ENCODE measurements around the gene PGPEP1.
"Not testable (repeated sequence)": the region's sequence is repeated elsewhere in the genome, so short reads cannot be mapped to it uniquely, and the experiment has no call there.

The PGPEP1 gene

GRCh38 chr19:18396471-18397241 lies 56.3 kb downstream of the PGPEP1 start:
- Histone ChIP-seq H3K4me1 (ENCODE audit: control insufficient read depth, insufficient read depth, low read length) (peaks cover 6% of the 10 kb centered on the region; the same call in 1 of the 2 replicates), H3K9me3 (ENCODE audit: control insufficient read depth, insufficient read depth, low read depth, low read length) (no peaks in the 10 kb centered on the region), H3K36me3 (ENCODE audit: control insufficient read depth, insufficient read depth, low read length) (no peaks in the 10 kb centered on the region), H3K27me3 (ENCODE audit: control insufficient read depth, insufficient read depth, low read length) (no peaks in the 10 kb centered on the region), H3K4me3 (ENCODE audit: low read depth, low read length) (no peak overlapping the region), H3K9ac (ENCODE audit: low read length) (no peak overlapping the region), H3K27ac (ENCODE audit: low read depth, low read length) (no peak overlapping the region)

DNA sequence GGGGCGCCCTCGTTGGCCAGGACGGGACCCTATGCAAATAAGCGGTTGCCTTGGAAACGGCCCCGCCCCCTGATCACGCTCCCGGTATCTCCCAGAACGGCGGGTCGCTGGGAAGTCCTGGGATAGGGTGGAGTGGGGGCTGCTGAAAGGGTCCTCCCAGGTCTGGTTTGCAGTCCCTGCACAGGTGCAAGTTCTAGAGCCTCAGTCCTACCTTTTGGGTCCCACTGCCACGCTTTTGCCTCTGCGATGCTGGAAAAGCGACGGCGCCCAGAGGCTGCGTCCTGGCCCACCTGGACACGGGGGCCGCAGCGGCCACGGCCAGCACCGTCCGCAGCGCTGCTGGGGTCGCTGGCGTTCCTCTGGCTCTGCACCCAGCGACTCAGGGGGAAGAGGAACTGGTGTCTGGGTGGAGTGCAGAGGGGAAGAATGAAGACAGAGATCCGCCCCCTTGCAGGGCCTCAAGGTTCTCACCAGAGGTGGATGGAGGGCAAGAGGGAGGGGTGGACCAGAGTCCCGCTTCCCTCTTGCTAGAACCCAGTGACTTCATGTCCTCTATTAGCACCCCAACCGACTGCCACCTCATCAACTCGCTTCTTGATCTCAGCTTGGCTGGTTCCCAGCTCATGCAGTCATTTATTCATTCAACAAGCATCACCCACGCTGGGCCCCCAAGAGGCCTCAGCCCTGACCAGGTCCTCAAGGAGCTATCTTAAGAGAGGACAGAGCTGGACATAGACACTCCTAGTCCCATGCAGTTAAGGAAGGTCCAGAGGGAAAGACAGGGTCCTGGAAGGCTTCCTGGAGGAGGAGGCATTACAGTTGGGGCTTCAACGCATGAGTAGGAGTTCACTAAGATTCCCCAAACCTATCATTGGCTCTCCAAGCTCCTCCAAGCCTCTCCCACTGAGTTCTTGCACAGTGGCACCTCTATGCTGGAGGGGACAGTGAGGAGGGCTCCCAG lies 57.1 kb downstream of the PGPEP1 start, which contains the start of gene LRRC25:
Gene LRRC25, minus strand, starts transcription at position 381 of the 961 bp plus-strand sequence. CDS start 659 bp downstream, outside the sequence.
- H3K4me3 ChIP-seq (ENCODE audit: low read depth, low read length), result 0 out of 2 replicates have a peak within 1 kb of the TSS, but pooled peaks have one; percentile 12
- no peak within 1 kb of the TSS for H3K27ac ChIP-seq (ENCODE audit: low read depth, low read length)
- peaks cover 6% of the 10 kb centered on the region; the same call in 1 of the 2 replicates for H3K4me1 ChIP-seq (ENCODE audit: control insufficient read depth, insufficient read depth, low read length)
- no peaks in the 10 kb centered on the region for H3K27me3 ChIP-seq (ENCODE audit: control insufficient read depth, insufficient read depth, low read length)
- no peaks in the 10 kb centered on the region for H3K36me3 ChIP-seq (ENCODE audit: control insufficient read depth, insufficient read depth, low read length)
- no peaks in the 10 kb centered on the region for H3K9me3 ChIP-seq (ENCODE audit: control insufficient read depth, insufficient read depth, low read depth, low read length)
- H3K9ac ChIP-seq (ENCODE audit: low read length), result no peak within 1 kb of the TSS

DNA sequence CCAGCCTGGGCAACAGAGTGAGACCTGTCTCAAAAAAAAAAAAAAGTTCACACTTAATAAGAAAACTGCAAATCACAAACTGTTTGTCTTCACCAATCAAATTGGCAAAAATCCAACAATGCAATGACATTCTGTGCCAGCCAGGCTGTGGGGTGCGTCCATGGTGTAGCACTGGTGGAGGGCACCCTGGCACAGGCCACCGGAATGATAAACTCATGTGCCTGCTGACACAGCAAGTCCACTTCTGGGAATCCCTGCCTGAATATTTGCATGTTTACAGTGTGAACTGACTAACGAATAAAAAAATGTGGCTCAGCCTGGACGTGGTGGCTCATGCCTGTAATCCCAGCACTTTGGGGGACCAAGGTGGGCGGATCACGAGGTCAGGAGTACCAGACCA lies 58.6 kb downstream of the PGPEP1 start:
- H3K4me3 ChIP-seq (ENCODE audit: low read depth, low read length), result no peak overlapping the region
- H3K36me3 ChIP-seq (ENCODE audit: control insufficient read depth, insufficient read depth, low read length), result no peaks in the 10 kb centered on the region
- H3K4me1 ChIP-seq (ENCODE audit: control insufficient read depth, insufficient read depth, low read length), result peaks cover 6% of the 10 kb centered on the region; the same call in 1 of the 2 replicates
- H3K27ac ChIP-seq (ENCODE audit: low read depth, low read length), result no peak overlapping the region
- no peaks in the 10 kb centered on the region for H3K9me3 ChIP-seq (ENCODE audit: control insufficient read depth, insufficient read depth, low read depth, low read length)
- no peaks in the 10 kb centered on the region for H3K27me3 ChIP-seq (ENCODE audit: control insufficient read depth, insufficient read depth, low read length)
- no peak overlapping the region for H3K9ac ChIP-seq (ENCODE audit: low read length)

DNA sequence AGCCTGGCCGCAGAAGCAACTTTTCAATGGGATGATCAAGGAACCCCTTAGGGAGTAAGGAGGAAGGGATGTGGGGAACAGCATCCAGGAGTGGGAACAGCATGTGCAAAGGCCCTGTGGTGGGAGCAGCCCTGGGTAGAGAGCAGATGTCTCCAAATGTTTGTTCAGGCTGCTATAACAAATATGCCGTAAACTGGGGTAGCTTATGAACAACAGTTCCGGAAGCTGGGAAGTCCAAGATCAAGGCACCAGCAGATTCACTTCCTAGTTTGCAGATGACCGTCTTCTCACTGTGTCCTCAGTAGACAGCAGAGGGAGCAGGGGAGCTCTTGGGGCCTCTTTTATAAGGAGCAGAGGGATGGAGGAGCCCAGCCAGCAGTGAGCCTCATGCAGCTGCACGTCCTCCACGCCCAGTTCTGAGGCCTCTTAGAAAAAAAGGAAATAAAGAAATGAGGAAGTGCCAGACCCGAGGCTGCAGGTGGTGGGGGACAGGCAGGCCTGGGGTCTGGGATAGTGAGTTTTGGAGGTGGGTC lies 61.2 kb downstream of the PGPEP1 start:
- Histone ChIP-seq H3K4me3 (ENCODE audit: low read depth, low read length) (no peak overlapping the region), H3K4me1 (ENCODE audit: control insufficient read depth, insufficient read depth, low read length) (peaks cover 6% of the 10 kb centered on the region; the same call in 1 of the 2 replicates), H3K9me3 (ENCODE audit: control insufficient read depth, insufficient read depth, low read depth, low read length) (no peaks in the 10 kb centered on the region), H3K36me3 (ENCODE audit: control insufficient read depth, insufficient read depth, low read length) (no peaks in the 10 kb centered on the region), H3K27me3 (ENCODE audit: control insufficient read depth, insufficient read depth, low read length) (no peaks in the 10 kb centered on the region), H3K27ac (ENCODE audit: low read depth, low read length) (no peak overlapping the region), H3K9ac (ENCODE audit: low read length) (no peak overlapping the region)

- H3K4me1 ChIP-seq (ENCODE audit: control insufficient read depth, insufficient read depth, low read length); H3K27ac ChIP-seq (ENCODE audit: low read depth, low read length); H3K9me3 ChIP-seq (ENCODE audit: control insufficient read depth, insufficient read depth, low read depth, low read length); H3K9ac ChIP-seq (ENCODE audit: low read length); H3K4me3 ChIP-seq (ENCODE audit: low read depth, low read length); H3K27me3 ChIP-seq (ENCODE audit: control insufficient read depth, insufficient read depth, low read length); H3K36me3 ChIP-seq (ENCODE audit: control insufficient read depth, insufficient read depth, low read length): not testable (repeated sequence)
Measured at GRCh38 chr19:18402455-18403248, 62.3 kb downstream of the PGPEP1 start.

- H3K27ac ChIP-seq (ENCODE audit: low read depth, low read length), result not testable (repeated sequence)
Measured at GRCh38 chr19:18405754-18406153, 65.4 kb downstream of the PGPEP1 start.

GRCh38 chr19:18406749-18407148 lies 66.4 kb downstream of the PGPEP1 start:
- Histone ChIP-seq H3K9me3 (ENCODE audit: control insufficient read depth, insufficient read depth, low read depth, low read length) (no peaks in the 10 kb centered on the region), H3K4me1 (ENCODE audit: control insufficient read depth, insufficient read depth, low read length) (no peaks in the 10 kb centered on the region), H3K36me3 (ENCODE audit: control insufficient read depth, insufficient read depth, low read length) (no peaks in the 10 kb centered on the region), H3K9ac (ENCODE audit: low read length) (no peak overlapping the region), H3K27ac (ENCODE audit: low read depth, low read length) (no peak overlapping the region), H3K27me3 (ENCODE audit: control insufficient read depth, insufficient read depth, low read length) (no peaks in the 10 kb centered on the region), H3K4me3 (ENCODE audit: low read depth, low read length) (no peak overlapping the region)

More at GRCh38 chr19:18405754-18406153, 65.4 kb downstream of the PGPEP1 start:
- not testable (repeated sequence) for H3K27me3 ChIP-seq (ENCODE audit: control insufficient read depth, insufficient read depth, low read length); H3K4me1 ChIP-seq (ENCODE audit: control insufficient read depth, insufficient read depth, low read length); H3K36me3 ChIP-seq (ENCODE audit: control insufficient read depth, insufficient read depth, low read length); H3K9me3 ChIP-seq (ENCODE audit: control insufficient read depth, insufficient read depth, low read depth, low read length); H3K9ac ChIP-seq (ENCODE audit: low read length); H3K4me3 ChIP-seq (ENCODE audit: low read depth, low read length)

- Histone ChIP-seq H3K4me1 (ENCODE audit: control insufficient read depth, insufficient read depth, low read length) (no peaks in the 10 kb centered on the region), H3K4me3 (ENCODE audit: low read depth, low read length) (no peak overlapping the region), H3K27me3 (ENCODE audit: control insufficient read depth, insufficient read depth, low read length) (no peaks in the 10 kb centered on the region), H3K36me3 (ENCODE audit: control insufficient read depth, insufficient read depth, low read length) (no peaks in the 10 kb centered on the region), H3K27ac (ENCODE audit: low read depth, low read length) (no peak overlapping the region), H3K9ac (ENCODE audit: low read length) (no peak overlapping the region), H3K9me3 (ENCODE audit: control insufficient read depth, insufficient read depth, low read depth, low read length) (no peaks in the 10 kb centered on the region)
Measured at GRCh38 chr19:18408053-18408476, 67.7 kb downstream of the PGPEP1 start.

- Histone ChIP-seq H3K27ac (ENCODE audit: low read depth, low read length) (no peak overlapping the region), H3K9me3 (ENCODE audit: control insufficient read depth, insufficient read depth, low read depth, low read length) (no peaks in the 10 kb centered on the region)
Measured at GRCh38 chr19:18412610-18413239, 72.3 kb downstream of the PGPEP1 start.

More at GRCh38 chr19:18412610-18413239, 72.3 kb downstream of the PGPEP1 start:
- H3K4me1 ChIP-seq (ENCODE audit: control insufficient read depth, insufficient read depth, low read length), result peaks cover 27% of the 10 kb centered on the region; the same call in 1 of the 2 replicates
- no peaks in the 10 kb centered on the region; the same call in 1 of the 2 replicates for H3K27me3 ChIP-seq (ENCODE audit: control insufficient read depth, insufficient read depth, low read length)
- H3K9ac ChIP-seq (ENCODE audit: low read length), result no peak overlapping the region
- H3K4me3 ChIP-seq (ENCODE audit: low read depth, low read length), result no peak overlapping the region
- H3K36me3 ChIP-seq (ENCODE audit: control insufficient read depth, insufficient read depth, low read length), result no peaks in the 10 kb centered on the region

All from HUES6 (cell line).